Skeletal muscle satellite cell (primary cell): ENCODE measurements around the gene GPATCH4.
"Not testable (repeated sequence)": the region's sequence is repeated elsewhere in the genome, so short reads cannot be mapped to it uniquely, and the experiment has no call there.

Experiments
- H3K27me3 ChIP-seq: 2 replicates; pipeline ENCODE4 v1.7.0; 2013; ENCODE audit warnings: low read length; ENCODE audit not compliant: control insufficient read depth, insufficient read depth
- H3K36me3 ChIP-seq: 2 replicates; pipeline ENCODE4 v1.7.0; 2013; ENCODE audit warnings: mild to moderate bottlenecking, control low read depth, low read length; ENCODE audit not compliant: insufficient read depth
- H3K4me1 ChIP-seq: 2 replicates; pipeline ENCODE4 v1.7.0; 2013; ENCODE audit warnings: low read length; ENCODE audit not compliant: control insufficient read depth, insufficient read depth
- H3K4me2 ChIP-seq: 2 replicates; pipeline ENCODE4 v1.7.0; 2013; ENCODE audit warnings: mild to moderate bottlenecking, low read length
- H3K4me3 ChIP-seq: 2 replicates; pipeline ENCODE4 v1.7.0; 2013; ENCODE audit warnings: low read length
- H3K9ac ChIP-seq: 2 replicates; pipeline ENCODE4 v1.7.0; 2013; ENCODE audit warnings: mild to moderate bottlenecking, low read depth, low read length, moderate library complexity
- H3K9me3 ChIP-seq: replicated peaks from 2 replicates; pipeline ENCODE4 v1.7.0; 2013; ENCODE audit warnings: mild to moderate bottlenecking, control low read depth, low read length

GPATCH4 gene

GRCh38 chr1:156642265-156643048 lies 41.2 kb upstream of the GPATCH4 start:
- Histone ChIP-seq H3K4me2 (peak overlapping the region; percentile 25), H3K9me3 (no peaks in the 10 kb centered on the region), H3K4me1 (no peaks in the 10 kb centered on the region), H3K27me3 (peaks cover 97% of the 10 kb centered on the region), H3K36me3 (no peaks in the 10 kb centered on the region), H3K4me3 (no peak overlapping the region), H3K9ac (no peak overlapping the region)

- H3K4me1 ChIP-seq: no peaks in the 10 kb centered on the region
- no peaks in the 10 kb centered on the region for H3K36me3 ChIP-seq
- peak within 1 kb of the TSS; percentile 25 for H3K4me2 ChIP-seq
- no peak within 1 kb of the TSS for H3K4me3 ChIP-seq
- H3K9ac ChIP-seq: no peak within 1 kb of the TSS
- no peaks in the 10 kb centered on the region for H3K9me3 ChIP-seq
- H3K27me3 ChIP-seq: peaks cover 95% of the 10 kb centered on the region
Measured at GRCh38 chr1:156641761-156642264, 40.5 kb upstream of the GPATCH4 start, which contains the start of gene BCAN. BCAN (plus strand) TSS chr1:156642117; CDS start chr1:156646055, 3,938 bp downstream.

- H3K4me2 ChIP-seq: no peak overlapping the region
- H3K27me3 ChIP-seq: peaks cover 95% of the 10 kb centered on the region
- no peak overlapping the region for H3K9ac ChIP-seq
- H3K4me3 ChIP-seq: no peak overlapping the region
- H3K9me3 ChIP-seq: no peaks in the 10 kb centered on the region
- no peaks in the 10 kb centered on the region for H3K4me1 ChIP-seq
- no peaks in the 10 kb centered on the region for H3K36me3 ChIP-seq
Measured at GRCh38 chr1:156640842-156641706, 39.8 kb upstream of the GPATCH4 start.

GRCh38 chr1:156639601-156640101 lies 38.4 kb upstream of the GPATCH4 start:
- Histone ChIP-seq H3K4me3 (no peak overlapping the region), H3K9me3 (no peaks in the 10 kb centered on the region), H3K9ac (no peak overlapping the region), H3K4me1 (no peaks in the 10 kb centered on the region), H3K27me3 (peaks cover 95% of the 10 kb centered on the region), H3K4me2 (no peak overlapping the region), H3K36me3 (no peaks in the 10 kb centered on the region)

- no peak overlapping the region for H3K9ac ChIP-seq
- no peaks in the 10 kb centered on the region for H3K36me3 ChIP-seq
- H3K27me3 ChIP-seq: peaks cover 95% of the 10 kb centered on the region
- H3K4me2 ChIP-seq: no peak overlapping the region
- H3K9me3 ChIP-seq: no peaks in the 10 kb centered on the region
- H3K4me1 ChIP-seq: no peaks in the 10 kb centered on the region
- no peak overlapping the region for H3K4me3 ChIP-seq
Measured at GRCh38 chr1:156638189-156638985, 37.1 kb upstream of the GPATCH4 start.

DNA sequence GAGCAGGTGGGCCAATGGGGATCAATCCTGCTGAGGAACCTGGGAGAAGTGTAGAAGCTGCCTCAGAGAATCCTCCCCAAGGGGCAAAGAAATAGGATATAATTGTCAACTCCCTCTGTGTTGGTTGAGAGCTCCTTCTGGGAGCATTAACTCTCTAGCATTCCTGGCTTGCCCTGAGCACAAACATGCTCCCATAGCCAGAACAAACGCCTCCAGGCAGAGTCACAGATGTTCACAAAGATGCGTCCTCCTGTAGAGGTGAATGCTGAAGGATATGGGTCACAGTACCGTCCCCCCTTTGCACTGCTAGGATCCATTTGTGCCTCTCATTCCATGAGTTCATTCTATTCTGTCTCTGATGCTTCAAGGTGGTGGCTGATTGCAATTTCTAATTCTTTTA lies 31.1 kb upstream of the GPATCH4 start:
- Histone ChIP-seq H3K4me1 (no peaks in the 10 kb centered on the region), H3K27me3 (peaks cover 67% of the 10 kb centered on the region), H3K9ac (no peak overlapping the region), H3K9me3 (no peaks in the 10 kb centered on the region), H3K4me2 (no peak overlapping the region), H3K4me3 (no peak overlapping the region), H3K36me3 (no peaks in the 10 kb centered on the region)

DNA sequence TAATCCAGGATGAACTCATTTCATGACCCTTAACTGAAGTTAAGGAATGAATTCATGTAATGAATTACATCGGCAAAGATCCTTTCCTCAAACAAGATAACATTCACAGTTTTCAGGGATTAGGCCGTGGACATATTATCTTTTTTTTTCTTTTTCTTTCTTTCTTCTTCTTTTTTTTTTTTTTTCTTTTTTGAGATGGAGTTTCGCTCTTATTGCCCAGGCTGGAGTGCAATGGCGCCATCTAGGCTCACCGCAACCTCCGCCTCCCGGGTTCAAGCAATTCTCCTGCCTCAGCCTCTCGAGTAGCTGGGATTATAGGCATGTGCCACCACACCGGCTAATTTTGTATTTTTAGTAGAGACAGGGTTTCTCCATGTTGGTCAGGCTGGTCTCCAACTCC lies 29.9 kb upstream of the GPATCH4 start:
- not testable (repeated sequence) for H3K4me1 ChIP-seq, H3K4me2 ChIP-seq, H3K4me3 ChIP-seq, H3K36me3 ChIP-seq, H3K9me3 ChIP-seq, H3K9ac ChIP-seq
- peaks cover 63% of the 10 kb centered on the region for H3K27me3 ChIP-seq

- H3K9ac ChIP-seq: no peak overlapping the region
- H3K4me2 ChIP-seq: no peak overlapping the region
- peaks cover 64% of the 10 kb centered on the region for H3K27me3 ChIP-seq
- H3K4me1 ChIP-seq: peaks cover 8% of the 10 kb centered on the region
- H3K36me3 ChIP-seq: no peaks in the 10 kb centered on the region
- H3K4me3 ChIP-seq: no peak overlapping the region
- H3K9me3 ChIP-seq: no peaks in the 10 kb centered on the region
Measured at GRCh38 chr1:156629823-156630449, 28.7 kb upstream of the GPATCH4 start.

DNA sequence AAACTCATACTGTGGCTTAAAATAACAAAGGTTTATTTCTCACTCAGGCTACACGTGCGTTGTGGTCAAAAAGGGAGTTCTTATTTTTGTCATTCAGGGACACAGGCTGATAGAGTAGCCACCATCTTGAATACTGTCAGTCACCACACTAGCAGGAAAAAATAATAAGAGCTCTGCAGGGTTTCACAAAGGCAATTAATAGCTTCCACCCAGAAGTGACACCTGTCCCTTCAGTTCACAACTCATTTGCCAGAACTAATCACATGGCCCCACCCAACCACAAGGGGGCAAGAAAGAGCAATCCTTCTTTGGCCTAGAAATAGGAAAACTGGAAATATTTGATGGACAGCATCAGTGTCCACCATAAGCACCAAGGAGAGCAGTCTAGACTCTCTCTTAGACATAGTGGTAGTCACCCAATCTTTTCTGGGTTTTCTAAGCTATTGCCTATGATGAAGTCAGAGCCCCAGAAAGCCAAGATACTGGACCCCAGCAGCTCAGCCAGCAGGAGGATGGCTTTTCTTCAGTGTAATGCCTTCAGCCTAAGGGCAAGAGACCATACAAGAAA lies 26.1 kb upstream of the GPATCH4 start:
- H3K4me2 ChIP-seq: no peak overlapping the region
- no peak overlapping the region for H3K9ac ChIP-seq
- H3K4me1 ChIP-seq: peaks cover 18% of the 10 kb centered on the region
- no peaks in the 10 kb centered on the region for H3K36me3 ChIP-seq
- H3K27me3 ChIP-seq: peaks cover 62% of the 10 kb centered on the region
- no peaks in the 10 kb centered on the region for H3K9me3 ChIP-seq
- H3K4me3 ChIP-seq: no peak overlapping the region

DNA sequence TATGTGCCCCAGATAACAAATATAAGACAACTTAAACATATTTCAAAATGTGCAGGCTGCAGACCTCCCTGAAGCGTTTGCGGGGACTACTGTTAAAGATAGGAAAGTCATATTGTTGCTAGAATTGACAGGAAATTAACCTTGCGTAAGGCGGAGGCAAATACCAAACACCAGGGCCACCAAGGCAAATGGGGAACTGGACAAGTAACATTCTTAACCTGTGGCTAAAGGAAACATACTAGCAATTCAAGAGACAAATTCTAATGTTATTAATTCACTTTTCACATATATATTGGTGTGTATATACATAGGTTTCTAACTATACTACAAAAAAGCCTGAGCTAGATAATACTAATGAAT lies 24.8 kb upstream of the GPATCH4 start:
- no peaks in the 10 kb centered on the region for H3K9me3 ChIP-seq
- H3K4me1 ChIP-seq: peaks cover 18% of the 10 kb centered on the region
- no peaks in the 10 kb centered on the region for H3K36me3 ChIP-seq
- H3K4me3 ChIP-seq: no peak overlapping the region
- no peak overlapping the region for H3K4me2 ChIP-seq
- H3K27me3 ChIP-seq: peaks cover 62% of the 10 kb centered on the region
- no peak overlapping the region for H3K9ac ChIP-seq
